Right renal cortex interstitium (tissue), 3 donors: ENCODE results near the gene MAP4K5. TPM values are rescaled to one million over a fixed set of nuclear protein-coding genes. Genes with fewer than 3 reads are reported as not detected.

ENCODE experiments used
- DNase-seq, 3 donors: peaks; one replicate each; pipeline ENCODE4 v3.0.0-alpha.2; 2013; ENCODE audit warnings: low read depth in 3 of 3, low spot score in 2 of 3
- polyA plus RNA-seq, 3 donors: library from polyadenylated mRNA; unstranded; fragments of 120-200 nt; gene quantifications; one replicate each; pipeline ENCODE4 v1.2.1, GENCODE V29; 2013; ENCODE audit not compliant: insufficient read length in 3 of 3

Gene MAP4K5
- polyA plus RNA-seq, 3 donors: 47.5 to 52.0 (median 50.6) TPM

DNA sequence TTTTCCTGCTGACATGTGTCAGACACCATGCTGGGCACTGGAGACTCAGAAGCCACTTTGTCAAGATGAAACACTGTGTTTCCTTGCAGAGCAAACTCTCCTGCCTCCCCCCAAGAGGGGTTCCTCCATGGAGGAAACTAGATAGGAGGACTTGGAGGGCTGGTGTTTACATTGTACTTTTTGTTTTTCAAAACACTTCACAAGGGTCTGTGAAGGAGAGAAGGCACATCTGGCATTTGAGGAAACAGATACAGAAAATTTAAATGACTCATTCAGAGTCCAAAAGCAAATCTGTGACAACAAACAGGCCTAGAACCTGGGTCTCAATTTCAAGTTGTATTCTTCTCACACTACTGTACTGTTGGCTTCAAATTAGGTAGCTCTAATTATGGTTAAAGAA is 128.9 kb downstream of the MAP4K5 start:
- DNase-seq: no peak

DNA sequence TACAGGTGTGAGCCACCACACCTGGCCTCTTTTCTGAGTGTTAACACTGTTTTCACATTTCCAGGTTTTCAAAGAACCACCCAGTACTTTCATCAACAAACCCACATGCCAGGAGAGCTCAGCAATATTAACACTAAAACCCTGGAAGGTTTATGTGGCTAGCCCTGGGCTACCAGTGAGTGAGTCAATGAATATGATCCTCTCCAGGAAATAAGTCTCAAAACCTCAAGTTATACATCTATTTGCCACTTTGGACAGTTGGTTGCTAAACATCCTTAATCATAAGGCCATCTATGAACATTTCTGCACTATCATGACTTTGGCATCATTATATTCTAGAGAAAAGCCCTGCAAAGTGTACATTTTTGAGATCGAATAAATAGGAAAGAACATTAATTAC is 129.4 kb downstream of the MAP4K5 start:
- no peak for DNase-seq

- no peak for DNase-seq
Observed at GRCh38 chr14:50400461-50400860, 131.9 kb downstream of the MAP4K5 start.

DNA sequence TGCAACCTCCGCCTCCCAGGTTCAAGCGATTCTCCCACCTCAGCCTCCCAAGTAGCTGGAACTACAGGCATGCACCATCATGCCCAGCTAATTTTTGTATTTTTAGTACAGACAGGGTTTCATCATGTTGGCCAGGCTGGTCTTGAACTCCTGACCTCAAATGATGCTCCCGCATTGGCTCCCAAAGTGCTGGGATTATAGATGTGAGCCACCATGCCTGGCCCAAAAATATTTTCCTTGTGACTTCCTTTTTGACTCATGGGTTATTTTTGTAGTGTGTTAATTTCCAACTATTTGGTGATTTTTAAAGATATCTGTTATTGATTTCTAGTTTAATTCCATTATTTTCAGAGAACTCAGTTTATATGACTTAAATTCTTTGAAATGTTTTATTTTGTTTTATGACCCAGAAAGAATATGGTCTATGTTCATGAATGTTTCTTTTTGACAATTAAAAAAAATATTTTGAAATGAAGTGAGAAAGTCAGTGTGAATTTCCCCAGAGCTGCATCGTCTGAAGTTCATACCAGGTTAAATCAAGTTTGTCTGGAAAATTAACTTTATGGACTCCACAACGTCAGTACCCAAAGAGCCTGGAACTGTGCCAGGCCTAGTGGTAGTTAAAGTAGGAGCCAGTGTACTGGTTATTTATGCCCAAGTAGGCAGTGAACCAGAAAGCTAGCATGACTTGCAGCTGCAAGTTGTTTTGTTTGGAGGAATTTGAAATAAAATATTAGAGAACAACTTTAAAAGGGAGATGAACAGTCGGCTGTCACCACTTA is 132.9 kb downstream of the MAP4K5 start:
- no peak for DNase-seq

GRCh38 chr14:50398189-50398580 is 134.2 kb downstream of the MAP4K5 start:
- DNase-seq: no peak

DNA sequence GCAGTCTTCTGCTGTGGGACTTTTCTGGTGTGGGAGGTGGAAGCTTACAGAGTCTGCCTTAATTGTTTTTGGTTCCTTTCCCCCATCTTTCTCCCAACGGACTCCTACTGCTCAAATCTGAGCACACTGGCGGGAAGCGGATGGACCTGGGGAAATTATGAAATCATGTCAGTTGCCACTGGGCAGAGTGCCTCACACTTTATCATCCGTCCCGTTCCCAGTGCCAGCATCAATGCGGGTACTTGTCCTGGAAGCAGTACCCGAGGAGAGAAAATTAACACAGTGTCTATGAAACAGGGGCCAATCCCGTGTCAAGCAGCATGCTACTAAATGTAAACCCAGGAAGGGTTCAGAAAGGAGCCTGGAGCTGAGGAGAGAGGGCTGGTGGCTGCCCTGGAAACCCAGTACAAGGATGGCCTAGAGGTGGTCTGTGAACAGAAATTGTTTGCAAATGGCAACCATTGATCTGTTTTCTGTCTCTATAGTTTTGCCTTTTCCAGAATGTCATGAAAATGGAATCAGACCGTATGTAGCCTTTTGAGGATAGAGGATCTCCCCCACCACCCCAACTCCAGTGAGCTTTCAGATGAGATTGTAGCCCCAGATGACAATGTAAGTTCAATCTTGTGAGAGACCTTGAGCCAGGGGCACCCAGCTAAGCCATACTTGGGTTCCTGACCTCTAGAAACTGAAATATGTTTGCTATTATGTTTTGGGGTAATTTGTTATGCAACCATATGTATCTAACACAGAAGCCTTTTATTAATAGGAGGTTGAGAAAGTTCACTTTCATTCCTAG is 134.8 kb downstream of the MAP4K5 start:
- no peak for DNase-seq

- peak in 1 of 3 donors; percentile 50 for DNase-seq
Observed at GRCh38 chr14:50396631-50397389, 135.6 kb downstream of the MAP4K5 start, which contains the start of gene CDKL1. CDKL1 (minus strand) TSS chr14:50396881; CDS start chr14:50395868, 1,013 bp downstream.

DNA sequence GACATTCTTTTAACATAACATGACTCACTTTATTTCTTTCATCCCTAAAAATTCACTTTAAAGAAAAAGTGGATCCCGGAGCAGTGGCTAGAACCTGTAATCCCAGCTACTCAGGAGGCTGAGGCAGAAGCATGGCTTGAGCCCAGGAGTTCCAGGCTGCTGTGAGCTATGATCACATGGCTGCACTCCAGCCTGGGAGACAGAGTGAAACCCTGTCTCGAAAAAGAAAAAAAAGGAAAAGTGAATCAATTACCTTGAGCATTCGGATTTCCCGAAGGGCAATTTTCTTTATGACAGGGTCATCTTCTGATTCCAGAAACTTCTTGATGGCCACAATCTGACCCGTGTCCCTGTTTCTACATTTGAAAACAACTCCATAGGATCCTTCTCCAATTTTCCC is 136.9 kb downstream of the MAP4K5 start:
- no peak for DNase-seq

DNA sequence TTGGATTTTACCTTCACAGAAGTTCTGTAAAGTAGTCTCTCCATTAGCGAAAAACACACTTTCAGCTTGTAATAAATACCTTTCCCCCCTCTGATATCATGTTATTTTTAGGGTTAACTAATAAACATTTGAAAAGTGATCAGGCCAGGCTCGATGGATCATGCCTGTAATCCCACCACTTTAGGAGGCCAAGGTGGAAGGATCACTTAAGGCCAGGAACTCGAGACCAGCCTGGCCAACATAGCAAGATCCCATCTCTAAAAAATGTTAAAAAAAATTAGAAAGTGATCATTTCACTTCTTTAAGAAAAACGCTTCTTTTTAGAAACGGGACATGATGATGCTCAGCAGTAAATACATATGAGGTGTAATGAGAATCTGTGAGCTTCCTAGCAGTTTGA is 137.7 kb downstream of the MAP4K5 start:
- DNase-seq: no peak

- DNase-seq: no peak
Observed at GRCh38 chr14:50389668-50390441, 142.5 kb downstream of the MAP4K5 start.

GRCh38 chr14:50388256-50388931 is 144.0 kb downstream of the MAP4K5 start:
- DNase-seq: no peak

DNA sequence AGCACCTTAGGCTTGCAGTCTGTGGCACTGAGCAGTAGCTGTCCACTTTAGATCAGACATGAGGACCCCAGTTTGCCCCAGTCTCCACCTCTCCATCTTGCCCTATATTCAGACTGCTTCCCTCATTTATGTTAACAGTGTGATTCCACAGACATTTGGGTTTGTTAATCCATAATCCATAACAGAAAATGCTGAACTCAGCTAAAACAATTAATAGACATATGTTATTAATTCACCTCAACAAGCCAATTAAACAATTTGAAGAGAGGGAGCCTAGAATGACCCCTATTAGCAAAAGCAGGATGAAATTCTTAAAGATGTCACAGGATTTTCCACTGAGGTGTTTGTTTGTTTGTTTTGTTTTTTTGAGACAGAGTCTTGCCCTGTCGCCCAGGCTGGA is 144.8 kb downstream of the MAP4K5 start:
- no peak for DNase-seq

- no peak for DNase-seq
Observed at GRCh38 chr14:50383618-50384225, 148.6 kb downstream of the MAP4K5 start.

DNA sequence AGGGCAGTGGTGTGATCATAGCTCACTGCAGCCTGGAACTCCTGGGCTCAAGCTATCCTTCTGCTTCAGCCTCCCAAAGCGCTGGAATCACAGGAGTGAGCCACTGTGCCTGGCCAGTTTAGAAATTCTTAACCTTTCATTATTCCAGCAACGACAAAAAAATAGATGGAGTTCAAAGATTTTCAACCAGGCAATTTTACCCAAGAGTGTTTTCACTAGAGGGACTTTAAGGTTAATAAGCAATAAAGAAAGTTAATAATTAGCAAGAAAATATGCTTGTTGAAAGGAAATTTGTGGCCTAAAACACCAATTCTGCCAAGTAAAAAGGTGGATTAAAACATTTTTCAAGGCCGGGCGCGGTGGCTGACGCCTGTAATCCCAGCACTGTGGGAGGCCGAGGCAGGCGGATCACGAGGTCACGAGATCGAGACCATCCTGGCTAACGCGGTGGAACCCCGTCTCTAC is 150.5 kb downstream of the MAP4K5 start:
- DNase-seq: no peak

DNA sequence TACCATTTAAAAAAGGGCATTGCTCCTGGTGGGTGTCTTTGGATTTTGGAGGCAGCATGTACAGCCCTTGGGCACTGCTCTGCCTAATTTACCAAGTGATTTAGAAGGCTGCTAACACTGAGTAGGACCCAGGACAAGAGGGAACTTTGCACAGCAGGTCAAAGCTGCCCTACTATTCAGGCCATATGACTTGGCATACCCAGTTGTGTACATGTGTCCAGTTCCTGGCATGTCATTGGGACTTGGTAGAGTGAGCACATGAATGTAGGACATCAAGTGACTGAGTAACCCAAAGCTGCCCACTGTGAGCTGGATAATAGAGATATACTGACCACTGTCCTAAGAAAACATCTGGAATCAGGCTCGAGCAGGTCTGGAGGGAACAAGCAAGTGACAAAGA is 151.4 kb downstream of the MAP4K5 start:
- no peak for DNase-seq

DNA sequence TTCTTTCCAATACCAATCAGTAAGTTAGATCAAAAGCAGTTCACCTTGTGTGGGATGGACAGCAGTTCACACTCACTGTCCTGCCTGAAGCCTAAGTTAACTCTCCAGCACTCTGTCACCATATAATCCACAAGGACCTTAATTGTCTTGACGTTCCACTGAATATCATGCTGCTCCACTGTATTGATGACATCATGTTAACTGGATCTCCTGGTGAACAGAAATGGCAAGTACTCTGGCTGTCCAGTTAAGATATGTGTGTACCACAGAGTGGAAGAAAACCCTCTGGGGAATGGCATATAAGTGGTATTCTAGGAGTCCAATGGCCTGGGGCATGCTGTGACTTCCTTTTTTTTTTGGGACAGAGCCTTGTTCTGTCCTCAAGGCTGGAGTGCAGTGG is 151.9 kb downstream of the MAP4K5 start:
- no peak for DNase-seq

GRCh38 chr14:50379563-50379962 is 152.8 kb downstream of the MAP4K5 start:
- no peak for DNase-seq

DNA sequence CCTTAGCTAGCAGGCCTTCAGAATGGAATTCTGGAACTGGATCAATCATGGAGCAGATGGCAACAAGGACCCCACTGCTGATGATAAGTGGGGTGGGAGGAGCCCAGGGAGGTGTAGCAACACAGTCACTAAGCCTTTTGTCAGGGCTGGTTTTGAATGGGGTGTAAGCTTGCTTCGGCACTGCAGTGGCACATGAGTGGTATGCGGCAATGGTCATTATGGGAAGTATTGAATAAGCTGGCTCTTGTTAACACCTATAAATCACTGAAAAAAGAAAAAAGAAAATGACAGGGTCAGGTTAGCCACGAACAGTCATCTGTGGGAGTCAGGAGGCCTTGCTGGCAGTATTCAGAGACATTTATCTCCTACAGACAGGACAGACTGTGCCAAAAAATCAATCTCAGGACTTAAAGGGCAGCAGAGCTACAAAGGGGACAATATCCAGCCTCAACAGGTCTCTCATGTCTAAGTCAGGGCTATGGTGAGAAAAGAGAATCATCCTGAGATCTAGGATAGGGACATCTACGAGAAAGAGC is 154.8 kb downstream of the MAP4K5 start:
- no peak for DNase-seq

- no peak for DNase-seq
Observed at GRCh38 chr14:50375760-50376159, 156.6 kb downstream of the MAP4K5 start.
